A172 (cell line): Measurements from ENCODE around the gene PRXL2A. TPM values are rescaled to one million over a fixed set of nuclear protein-coding genes. Genes with fewer than 3 reads are reported as not detected.

Source experiments
- DNase-seq: peaks from one replicate; pipeline ENCODE4 v3.0.0-alpha.2; 2015; ENCODE audit warnings: low spot score
- total RNA-seq: library from RNA; depleted of rRNA; stranded (reverse); fragments of >200 nt; shearing (Covaris generic); gene quantifications from 2 replicates; pipeline ENCODE4 v1.2.3, GENCODE V29; 2014

The PRXL2A gene
- total RNA-seq, 1 experiment from 2014 or later = 31.4 TPM

GRCh38 chr10:80461208-80462183 lies 53.1 kb downstream of the PRXL2A start:
- DNase-seq = no peak

- no peak for DNase-seq
These were observed 54.1 kb downstream of the PRXL2A start for GRCh38 chr10:80462299-80462980.

GRCh38 chr10:80462981-80463741 lies 54.8 kb downstream of the PRXL2A start:
- peak; percentile 40 for DNase-seq

GRCh38 chr10:80463868-80464267 lies 55.5 kb downstream of the PRXL2A start:
- DNase-seq = no peak

GRCh38 chr10:80464557-80465450 lies 56.5 kb downstream of the PRXL2A start:
- DNase-seq = no peak

- no peak for DNase-seq
These were observed 57.1 kb downstream of the PRXL2A start for GRCh38 chr10:80465451-80465835.

- no peak for DNase-seq
These were observed 57.7 kb downstream of the PRXL2A start for GRCh38 chr10:80465839-80466590.

- DNase-seq = no peak
These were observed 58.5 kb downstream of the PRXL2A start for GRCh38 chr10:80466724-80467326.

GRCh38 chr10:80468002-80468401 lies 59.7 kb downstream of the PRXL2A start:
- no peak for DNase-seq

GRCh38 chr10:80468806-80469421 lies 60.6 kb downstream of the PRXL2A start:
- no peak for DNase-seq

GRCh38 chr10:80470266-80470665 lies 61.9 kb downstream of the PRXL2A start:
- no peak for DNase-seq

GRCh38 chr10:80471001-80471400 lies 62.6 kb downstream of the PRXL2A start:
- no peak for DNase-seq

- DNase-seq = peak; percentile 64
These were observed 63.4 kb downstream of the PRXL2A start for GRCh38 chr10:80471715-80472233.

GRCh38 chr10:80472234-80473095 lies 64.1 kb downstream of the PRXL2A start:
- DNase-seq = peak; percentile 87

- DNase-seq = no peak
These were observed 64.8 kb downstream of the PRXL2A start for GRCh38 chr10:80473096-80473657.

GRCh38 chr10:80473692-80474596 lies 65.6 kb downstream of the PRXL2A start:
- peak; percentile 38 for DNase-seq

- DNase-seq = no peak
These were observed 66.2 kb downstream of the PRXL2A start for GRCh38 chr10:80474597-80474910.
